ENCODE measurements around the gene ARID1A. TPM values are rescaled to one million over a fixed set of nuclear protein-coding genes. Genes with fewer than 3 reads are reported as not detected.

The ARID1A gene
- total and polyA plus RNA-seq, 2 experiments from 2014 or later = 50.0 to 104 TPM

DNA sequence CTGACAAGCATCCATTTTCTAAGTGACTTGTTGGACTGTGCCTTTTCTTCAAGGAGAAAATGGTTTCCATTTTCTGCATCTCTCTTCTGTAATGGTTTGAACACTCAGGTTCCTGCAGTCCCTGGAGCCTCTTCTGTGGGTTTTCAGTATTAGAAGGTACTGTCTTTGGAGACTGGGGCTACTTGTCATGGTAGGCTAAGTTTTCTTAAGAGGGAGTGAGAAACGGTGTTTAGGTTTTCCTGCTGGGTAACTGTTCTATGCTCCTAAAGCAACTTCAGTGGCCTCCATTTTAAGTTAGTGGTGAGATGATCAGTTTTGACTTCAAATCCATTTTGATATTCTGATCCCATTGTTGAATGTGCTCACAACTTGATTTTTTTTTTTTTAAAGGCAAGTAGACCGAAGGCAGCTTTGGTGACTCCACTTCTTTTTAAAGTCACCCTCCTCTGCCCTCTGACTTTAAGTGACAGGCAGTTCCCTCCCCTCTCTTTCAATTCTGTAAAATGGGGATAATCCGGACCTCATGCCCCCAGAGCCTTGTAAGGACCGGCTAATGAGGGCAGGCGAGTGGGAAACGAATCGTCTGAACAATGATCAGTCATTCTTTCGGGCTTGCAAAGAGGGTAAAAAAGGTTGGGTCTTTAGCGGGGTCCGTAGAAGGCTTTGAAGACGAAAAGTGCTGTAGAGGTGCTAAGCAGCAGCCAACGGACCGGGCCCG, 1.0 kb upstream of the ARID1A start:
- Mint-ChIP-seq H3K4me1 (peaks cover 22% of the 10 kb centered on the region), H3K9me3 (peaks cover 25% of the 10 kb centered on the region; the same call in 2 of the 3 replicates), H3K36me3 (ENCODE audit: low read depth) (no peaks in the 10 kb centered on the region; the same call in 2 of the 3 replicates), H3K27me3 (ENCODE audit: insufficient read depth, low read depth, poor library complexity) (peaks cover 13% of the 10 kb centered on the region), H3K27ac (0 out of 2 replicates have a peak overlapping the region, but pooled peaks have one; percentile 17), H3K4me3 (peak overlapping the region; percentile 82)
- DNase-seq (ENCODE audit: low spot score) = no peak
- H3K27me3 ChIP-seq (ENCODE audit: insufficient read depth) = peaks cover 13% of the 10 kb centered on the region
- H4K20me1 ChIP-seq (replicated peaks; ENCODE audit: insufficient read depth) = peaks cover 16% of the 10 kb centered on the region
- no peak for ATAC-seq
- H3K9me2 ChIP-seq (ENCODE audit: insufficient read depth) = no peaks in the 10 kb centered on the region
- no peak overlapping the region for H2AFZ ChIP-seq
- H3K4me2 ChIP-seq = peak overlapping the region; percentile 91
- TF ChIP-seq ZNF114 (CRISPR knock-in tag; IDR thresholded peaks at IDR 0.05) (no peak), CREB1 (CRISPR knock-in tag; IDR thresholded peaks at IDR 0.05; ENCODE audit: low read depth) (no peak)
- peaks cover 36% of the 10 kb centered on the region for H3K4me1 ChIP-seq (ENCODE audit: insufficient read depth)
- H3K4me3 ChIP-seq = peak overlapping the region; percentile 68
- peaks cover 34% of the 10 kb centered on the region for H3K79me2 ChIP-seq (replicated peaks; ENCODE audit: insufficient read depth)
- H3F3A ChIP-seq (replicated peaks; ENCODE audit: low read depth) = no peaks in the 10 kb centered on the region
- no peaks in the 10 kb centered on the region for H3K36me3 ChIP-seq (ENCODE audit: insufficient read depth)
- no peak overlapping the region for H3K27ac ChIP-seq (ENCODE audit: low read depth)

- H3K9me2 ChIP-seq (ENCODE audit: insufficient read depth) = no peaks in the 10 kb centered on the region
- H3K27me3 Mint-ChIP-seq (ENCODE audit: insufficient read depth, low read depth, poor library complexity) = peaks cover 13% of the 10 kb centered on the region
- TF ChIP-seq ZNF114 (CRISPR knock-in tag; IDR thresholded peaks at IDR 0.05) (no peak), EZH2 (IDR thresholded peaks at IDR 0.05; ENCODE audit: low read depth, unreplicated experiment) (no peak), ZNF331 (CRISPR knock-in tag; IDR thresholded peaks at IDR 0.05; ENCODE audit: low read depth) (no peak)
- H3K79me2 ChIP-seq (replicated peaks; ENCODE audit: insufficient read depth) = peaks cover 48% of the 10 kb centered on the region
- H3K9me3 Mint-ChIP-seq = peaks cover 25% of the 10 kb centered on the region; the same call in 2 of the 3 replicates
- no peak for ATAC-seq
- H3K27me3 ChIP-seq (ENCODE audit: insufficient read depth) = peaks cover 13% of the 10 kb centered on the region
- H3K4me1 Mint-ChIP-seq = peaks cover 18% of the 10 kb centered on the region
- H3K36me3 Mint-ChIP-seq (ENCODE audit: low read depth) = no peaks in the 10 kb centered on the region; the same call in 2 of the 3 replicates
- no peaks in the 10 kb centered on the region for H3F3A ChIP-seq (replicated peaks; ENCODE audit: low read depth)
- H3K27ac Mint-ChIP-seq = no peak overlapping the region
- peaks cover 47% of the 10 kb centered on the region for H3K4me1 ChIP-seq (ENCODE audit: insufficient read depth)
- peak overlapping the region; percentile 64; the same call in 2 of the 3 replicates for H3K4me3 Mint-ChIP-seq
- peaks cover 30% of the 10 kb centered on the region for H4K20me1 ChIP-seq (replicated peaks; ENCODE audit: insufficient read depth)
- peak overlapping the region; percentile 79 for H3K4me2 ChIP-seq
- no peaks in the 10 kb centered on the region for H3K36me3 ChIP-seq (ENCODE audit: insufficient read depth)
- H3K27ac ChIP-seq (ENCODE audit: low read depth) = no peak overlapping the region
- no peak overlapping the region for H2AFZ ChIP-seq
- peak overlapping the region; percentile 68 for H3K4me3 ChIP-seq
- no peak for DNase-seq (ENCODE audit: low spot score)
These were observed 371 bp downstream of the ARID1A start for GRCh38 chr1:26696119-26696653.

GRCh38 chr1:26696654-26697430, 1.0 kb downstream of the ARID1A start:
- H3K27me3 Mint-ChIP-seq (ENCODE audit: insufficient read depth, low read depth, poor library complexity) = peaks cover 13% of the 10 kb centered on the region
- Histone ChIP-seq H3K9me2 (ENCODE audit: insufficient read depth) (no peaks in the 10 kb centered on the region), H3K4me1 (ENCODE audit: insufficient read depth) (peaks cover 53% of the 10 kb centered on the region), H3K27me3 (ENCODE audit: insufficient read depth) (peaks cover 13% of the 10 kb centered on the region), H3K4me3 (peak overlapping the region; percentile 68), H3K4me2 (peak overlapping the region; percentile 79), H3K36me3 (ENCODE audit: insufficient read depth) (no peaks in the 10 kb centered on the region), H3K27ac (ENCODE audit: low read depth) (peak overlapping the region; percentile 56; the same call in 1 of the 2 replicates), H3K79me2 (replicated peaks; ENCODE audit: insufficient read depth) (peaks cover 54% of the 10 kb centered on the region), H2AFZ (no peak overlapping the region), H3F3A (replicated peaks; ENCODE audit: low read depth) (no peaks in the 10 kb centered on the region), H4K20me1 (replicated peaks; ENCODE audit: insufficient read depth) (peaks cover 34% of the 10 kb centered on the region)
- H3K9me3 Mint-ChIP-seq = peaks cover 25% of the 10 kb centered on the region; the same call in 2 of the 3 replicates
- H3K27ac Mint-ChIP-seq = no peak overlapping the region; the same call in 1 of the 2 replicates
- peak overlapping the region; percentile 64; the same call in 2 of the 3 replicates for H3K4me3 Mint-ChIP-seq
- ATAC-seq (no peak), DNase-seq (ENCODE audit: low spot score) (no peak)
- peaks cover 18% of the 10 kb centered on the region for H3K4me1 Mint-ChIP-seq
- TF ChIP-seq POLR2AphosphoS5 (IDR thresholded peaks at IDR 0.05; ENCODE audit: low read depth) = peak; percentile 48; the same call in 1 of the 2 replicates
- TF ChIP-seq ZNF331 (CRISPR knock-in tag; IDR thresholded peaks at IDR 0.05; ENCODE audit: low read depth) = no peak
- no peaks in the 10 kb centered on the region; the same call in 2 of the 3 replicates for H3K36me3 Mint-ChIP-seq (ENCODE audit: low read depth)

Data from GM23338 (cell line).